ENCODE data around the gene MAST3.
"Not testable (repeated sequence)": the region's sequence is repeated elsewhere in the genome, so short reads cannot be mapped to it uniquely, and the experiment has no call there.

The MAST3 gene

GRCh38 chr19:18158467-18158866 lies 60.9 kb downstream of the MAST3 start:
- no peak for ATAC-seq
- DNase-seq, result no peak

- ATAC-seq, DNase-seq: not testable (repeated sequence)
Measured at GRCh38 chr19:18159059-18159616, 61.6 kb downstream of the MAST3 start.

- DNase-seq (no peak), ATAC-seq (no peak)
Measured at GRCh38 chr19:18159810-18160209, 62.2 kb downstream of the MAST3 start.

GRCh38 chr19:18160493-18160970 lies 63.0 kb downstream of the MAST3 start:
- DNase-seq (no peak), ATAC-seq (peak; percentile 29)

GRCh38 chr19:18160971-18161635 lies 63.5 kb downstream of the MAST3 start:
- ATAC-seq, result peak; percentile 87
- peak; percentile 89 for DNase-seq

GRCh38 chr19:18161636-18162002 lies 64.0 kb downstream of the MAST3 start:
- ATAC-seq, result peak; percentile 21
- DNase-seq, result no peak

GRCh38 chr19:18164072-18164471 lies 66.5 kb downstream of the MAST3 start:
- no peak for ATAC-seq
- DNase-seq, result no peak

- DNase-seq (no peak), ATAC-seq (no peak)
Measured at GRCh38 chr19:18165794-18166544, 68.4 kb downstream of the MAST3 start.

- no peak for DNase-seq
- ATAC-seq, result no peak
Measured at GRCh38 chr19:18167011-18167410, 69.4 kb downstream of the MAST3 start.

- DNase-seq, result peak; percentile 74
- peak; percentile 74 for ATAC-seq
Measured at GRCh38 chr19:18167975-18168645, 70.5 kb downstream of the MAST3 start.

GRCh38 chr19:18168673-18169381 lies 71.2 kb downstream of the MAST3 start:
- no peak for DNase-seq
- no peak for ATAC-seq

GRCh38 chr19:18170714-18171255 lies 73.2 kb downstream of the MAST3 start:
- ATAC-seq, result no peak
- no peak for DNase-seq

- DNase-seq, result no peak
- no peak for ATAC-seq
Measured at GRCh38 chr19:18171605-18172327, 74.2 kb downstream of the MAST3 start.

- no peak for ATAC-seq
Measured at GRCh38 chr19:18172331-18173053, 74.9 kb downstream of the MAST3 start.

GRCh38 chr19:18173054-18173571 lies 75.5 kb downstream of the MAST3 start:
- DNase-seq, result no peak

More at GRCh38 chr19:18172331-18173053, 74.9 kb downstream of the MAST3 start:
- DNase-seq, result no peak

GRCh38 chr19:18173572-18174288 lies 76.2 kb downstream of the MAST3 start, which contains the start of gene IFI30:
Gene IFI30 (plus strand): TSS chr19:18173813. CDS start chr19:18173842, 29 bp downstream.
- ATAC-seq (peak; percentile 72), DNase-seq (peak; percentile 77)

More at GRCh38 chr19:18173054-18173571, 75.5 kb downstream of the MAST3 start:
- ATAC-seq, result peak; percentile 25

- ATAC-seq (no peak), DNase-seq (no peak)
Measured at GRCh38 chr19:18174983-18175382, 77.4 kb downstream of the MAST3 start.

GRCh38 chr19:18176367-18177310 lies 79.1 kb downstream of the MAST3 start:
- no peak for DNase-seq

More at GRCh38 chr19:18176367-18177310, 79.1 kb downstream of the MAST3 start:
- no peak for ATAC-seq
